IMR-90 (cell line): Measurements from ENCODE around the gene CD19. TPM values are rescaled to one million over a fixed set of nuclear protein-coding genes. Genes with fewer than 3 reads are reported as not detected.

Experiments used
- ATAC-seq: fragments of 200-7000 bp; cut with Tn5 transposase; 2 replicates; pipeline ENCODE4 v1.9.1; 2020; ENCODE audit warnings: low read depth, mild to moderate bottlenecking, moderate library complexity
- BruUV-seq: library from RNA; stranded (reverse); fragments of 400-500 nt; replicated peaks from 2 replicates; lab custom pipeline; 2021; lab: Mats Ljungman, UMichigan
- CTCF ChIA-PET: fragments of 300-600 bp; formaldehyde crosslinking; extraction: SDS; loops from one replicate; lab custom pipeline; 2021; ENCODE audit warnings: antibody characterized with exemption; lab: Yijun Ruan, JAX
- POLR2A ChIA-PET: fragments of 300-600 bp; sonication (Branson Sonifier 250); formaldehyde crosslinking; loops from one replicate; lab custom pipeline; 2022; ENCODE audit warnings: antibody characterized with exemption; ENCODE audit not compliant: unreplicated experiment; lab: Charles Lee
- DNase-seq: peaks from one replicate; pipeline ENCODE4 v3.0.0; 2013
- H2AFZ ChIP-seq: replicated peaks from 2 replicates; pipeline ENCODE3; 2013; ENCODE audit warnings: low read length, mild to moderate bottlenecking; ENCODE audit not compliant: poor library complexity
- H2AK5ac ChIP-seq: 2 replicates; pipeline ENCODE4 v1.6.1; 2013; ENCODE audit warnings: low read depth, low read length, inconsistent platforms
- H2AK9ac ChIP-seq: replicated peaks from 2 replicates; pipeline ENCODE3; 2013; ENCODE audit warnings: mild to moderate bottlenecking, low read depth, low read length, moderate library complexity; ENCODE audit not compliant: poor library complexity
- H2BK120ac ChIP-seq: 2 replicates; pipeline ENCODE4 v1.6.1; 2013; ENCODE audit warnings: low read depth, low read length, inconsistent platforms
- H2BK15ac ChIP-seq: 3 replicates; pipeline ENCODE4 v1.6.1; 2013; ENCODE audit warnings: low read depth, low read length, inconsistent platforms
- H2BK20ac ChIP-seq: 2 replicates; pipeline ENCODE4 v1.6.1; 2013; ENCODE audit warnings: low read depth, mild to moderate bottlenecking, inconsistent platforms, low read length, moderate library complexity
- H2BK5ac ChIP-seq: 2 replicates; pipeline ENCODE4 v1.6.1; 2013; ENCODE audit warnings: mild to moderate bottlenecking, low read depth, low read length, inconsistent platforms; ENCODE audit not compliant: poor library complexity, severe bottlenecking
- H3K14ac ChIP-seq: replicated peaks from 2 replicates; pipeline ENCODE4 v1.6.1; 2013; ENCODE audit warnings: low read depth, low read length, inconsistent platforms
- H3K18ac ChIP-seq: 2 replicates; pipeline ENCODE4 v1.6.1; 2013; ENCODE audit warnings: low read depth, low read length, control low read depth
- H3K23ac ChIP-seq: 2 replicates; pipeline ENCODE4 v1.6.1; 2013; ENCODE audit warnings: low read depth, low read length, inconsistent platforms
- H3K27ac ChIP-seq: 2 replicates; pipeline ENCODE4 v1.5.1; 2013; ENCODE audit warnings: mild to moderate bottlenecking, control low read depth, low read length; ENCODE audit not compliant: insufficient read depth
- H3K27me3 ChIP-seq: 2 replicates; pipeline ENCODE4 v1.6.1; 2013; ENCODE audit warnings: low read length; ENCODE audit not compliant: control insufficient read depth, insufficient read depth
- H3K36me3 ChIP-seq: 2 replicates; pipeline ENCODE4 v1.6.1; 2013; ENCODE audit warnings: low read length, mixed read lengths; ENCODE audit not compliant: control insufficient read depth, insufficient read depth
- H3K4ac ChIP-seq: 2 replicates; pipeline ENCODE4 v1.6.1; 2013; ENCODE audit warnings: low read depth, low read length, inconsistent platforms
- H3K4me1 ChIP-seq: 2 replicates; pipeline ENCODE4 v1.6.1; 2013; ENCODE audit warnings: low read length, mixed read lengths; ENCODE audit not compliant: control insufficient read depth, insufficient read depth
- H3K4me2 ChIP-seq: 2 replicates; pipeline ENCODE4 v1.6.1; 2013; ENCODE audit warnings: low read depth, mild to moderate bottlenecking, control low read depth, low read length, moderate library complexity
- H3K4me3 ChIP-seq: 2 replicates; pipeline ENCODE4 v1.5.1; 2013; ENCODE audit warnings: low read depth, mild to moderate bottlenecking, control low read depth, low read length, moderate library complexity; ENCODE audit not compliant: insufficient read depth
- H3K56ac ChIP-seq: 2 replicates; pipeline ENCODE4 v1.6.1; 2013; ENCODE audit warnings: low read length, inconsistent platforms; ENCODE audit not compliant: insufficient read depth; ENCODE audit errors: extremely low read depth
- H3K79me1 ChIP-seq, 2 experiments: 2 replicates each; pipeline ENCODE4 v1.6.1; 2013; ENCODE audit warnings: low read length in 2 of 2, inconsistent platforms in 1 of 2, low read depth in 1 of 2
- H3K9ac ChIP-seq: 2 replicates; pipeline ENCODE4 v1.6.1; 2013; ENCODE audit warnings: low read depth, low read length, control low read depth
- H3K9me1 ChIP-seq: 2 replicates; pipeline ENCODE4 v1.6.1; 2013; ENCODE audit warnings: low read length, inconsistent platforms; ENCODE audit not compliant: insufficient read depth
- H3K9me3 ChIP-seq: 2 replicates; pipeline ENCODE4 v1.6.1; 2013; ENCODE audit warnings: low read length; ENCODE audit not compliant: control insufficient read depth, insufficient read depth
- H4K20me1 ChIP-seq: 2 replicates; pipeline ENCODE4 v1.6.1; 2013; ENCODE audit warnings: low read length, inconsistent platforms; ENCODE audit not compliant: insufficient read depth
- H4K5ac ChIP-seq: 2 replicates; pipeline ENCODE4 v1.6.1; 2013; ENCODE audit warnings: mild to moderate bottlenecking, low read depth, low read length, control low read depth
- H4K8ac ChIP-seq, 2 experiments: 2 replicates each; pipeline ENCODE4 v1.6.1; 2013; ENCODE audit warnings: low read depth in 2 of 2, low read length in 2 of 2, control low read depth in 1 of 2, inconsistent platforms in 1 of 2
- H4K91ac ChIP-seq: 2 replicates; pipeline ENCODE4 v1.6.1; 2013; ENCODE audit warnings: low read depth, low read length, inconsistent platforms; ENCODE audit not compliant: insufficient read depth
- FOS ChIP-seq: fragments of 150-350 bp; IDR thresholded peaks from 2 replicates; pipeline ENCODE4 v1.6.1; 2016; ENCODE audit warnings: low read depth, low read length
- dilution Hi-C: fragments of 300-500 bp; cut with HindIII; formaldehyde crosslinking; loops from one replicate; pipeline ENCODE4 v1.14.3; 2018; ENCODE audit warnings: low sequenced_read_pairs; ENCODE audit not compliant: unreplicated experiment
- in situ Hi-C: fragments of 300-500 bp; cut with MboI; formaldehyde crosslinking; loops from 3 replicates; pipeline ENCODE4 v1.14.3; 2019; ENCODE audit warnings: low sequenced_read_pairs, inconsistent platforms, mixed read lengths
- intact Hi-C: fragments of 100-400 bp; cut with micrococcal nuclease; formaldehyde crosslinking; loops from 2 replicates; pipeline ENCODE4 v1.10.0; 2022
- polyA plus RNA-seq, 3 experiments: library from polyadenylated mRNA; depleted of rRNA; stranded (reverse); fragments of >200 nt; gene quantifications; 2 replicates each; pipeline ENCODE4 v1.2.3, GENCODE V29; 2012; ENCODE audit warnings: low replicate concordance in 1 of 3
- total RNA-seq: library from RNA; depleted of rRNA; stranded (reverse); fragments of >200 nt; gene quantifications from 2 replicates; pipeline ENCODE4 v1.2.3, GENCODE V29; 2012
- TF ChIP-seq, protein P1 (sequence below): fragments of 150-350 bp; IDR thresholded peaks from 2 replicates; pipeline ENCODE4 v1.6.1; 2017; ENCODE audit warnings: mild to moderate bottlenecking, antibody characterized with exemption, low read length, low read depth

The CD19 gene
- total and polyA plus RNA-seq, 2 of the 4 experiments (the other 2 are of a cell fraction) = not detected

GRCh38 chr16:28915181-28915580, 16.6 kb upstream of the CD19 start:
- Histone ChIP-seq H3K23ac (no peak overlapping the region), H3K36me3 (peaks cover 37% of the 10 kb centered on the region), H3K27me3 (no peaks in the 10 kb centered on the region), H3K18ac (no peak overlapping the region), H3K14ac (no peak overlapping the region), H3K9me3 (no peaks in the 10 kb centered on the region), H3K27ac (no peak overlapping the region), H2BK15ac (no peak overlapping the region), H3K9ac (no peak overlapping the region), H3K56ac (no peak overlapping the region), H2AK5ac (no peak overlapping the region; the same call in 1 of the 2 replicates), H3K9me1 (no peaks in the 10 kb centered on the region; the same call in 1 of the 2 replicates), H3K4me1 (no peaks in the 10 kb centered on the region), H3K4me3 (no peak overlapping the region), H2BK120ac (no peak overlapping the region), H3K4ac (no peak overlapping the region), H3K4me2 (no peak overlapping the region), H4K20me1 (no peaks in the 10 kb centered on the region), H4K91ac (no peak overlapping the region), H2AFZ (no peak overlapping the region), H4K5ac (no peak overlapping the region), H4K8ac (no peak overlapping the region), H2BK5ac (no peak overlapping the region), H2BK20ac (no peak overlapping the region), H2AK9ac (no peak overlapping the region), H3K79me1 (0 out of 4 replicates have a peak, but pooled peaks cover 0 to 6% of the 10 kb centered on the region in 2 experiments)
- ChIA-PET POLR2A (no interaction called here), CTCF (no interaction called here)
- in situ Hi-C loops = no loop called here
- DNase-seq (peak; percentile 76), ATAC-seq (peak; percentile 42)
- no TSS peak for BruUV-seq
- TF ChIP-seq, protein P1, sequence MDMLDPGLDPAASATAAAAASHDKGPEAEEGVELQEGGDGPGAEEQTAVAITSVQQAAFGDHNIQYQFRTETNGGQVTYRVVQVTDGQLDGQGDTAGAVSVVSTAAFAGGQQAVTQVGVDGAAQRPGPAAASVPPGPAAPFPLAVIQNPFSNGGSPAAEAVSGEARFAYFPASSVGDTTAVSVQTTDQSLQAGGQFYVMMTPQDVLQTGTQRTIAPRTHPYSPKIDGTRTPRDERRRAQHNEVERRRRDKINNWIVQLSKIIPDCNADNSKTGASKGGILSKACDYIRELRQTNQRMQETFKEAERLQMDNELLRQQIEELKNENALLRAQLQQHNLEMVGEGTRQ = peak; percentile 48; the same call in 1 of the 2 replicates
- TF ChIP-seq FOS = no peak
- dilution Hi-C loops = no loop called here
- intact Hi-C loops = loop anchor here (5.0 kb wide), 1 partner anchor 33 kb away; no protein-coding TSS in a partner anchor
